HEK293 (cell line): ENCODE measurements around the gene AGO3.

ENCODE experiments used
- BCL11A ChIP-seq: fragments of 450-650 bp; formaldehyde crosslinking; IDR thresholded peaks from 2 replicates; pipeline ENCODE4 v1.5.1; 2016; ENCODE audit warnings: low read depth, missing biosample characterization, missing genetic modification characterization
- GLIS1 ChIP-seq: fragments of 450-650 bp; formaldehyde crosslinking; IDR thresholded peaks from 2 replicates; pipeline ENCODE4 v1.5.1; 2016; ENCODE audit warnings: missing biosample characterization, missing genetic modification characterization
- OSR2 ChIP-seq: fragments of 450-650 bp; formaldehyde crosslinking; IDR thresholded peaks from 2 replicates; pipeline ENCODE4 v1.5.1; 2016; ENCODE audit warnings: missing biosample characterization, missing genetic modification characterization
- OVOL3 ChIP-seq: fragments of 450-650 bp; formaldehyde crosslinking; IDR thresholded peaks from 2 replicates; pipeline ENCODE4 v1.5.1; 2016; ENCODE audit warnings: missing biosample characterization, missing genetic modification characterization
- TCF7L2 ChIP-seq: IDR thresholded peaks from 2 replicates; pipeline ENCODE4 v1.6.1; 2011; ENCODE audit warnings: low read depth, mild to moderate bottlenecking, inconsistent platforms, low read length, moderate library complexity, borderline replicate concordance
- ZBTB8A ChIP-seq: fragments of 450-650 bp; formaldehyde crosslinking; IDR thresholded peaks from 2 replicates; pipeline ENCODE4 v1.5.1; 2016; ENCODE audit warnings: missing biosample characterization, missing genetic modification characterization
- ZNF10 ChIP-seq: fragments of 450-650 bp; formaldehyde crosslinking; IDR thresholded peaks from 2 replicates; pipeline ENCODE4 v1.5.1; 2017; ENCODE audit warnings: missing biosample characterization, missing genetic modification characterization
- ZNF214 ChIP-seq: fragments of 450-650 bp; formaldehyde crosslinking; IDR thresholded peaks from 2 replicates; pipeline ENCODE4 v1.5.1; 2017; ENCODE audit warnings: missing biosample characterization, mild to moderate bottlenecking, missing genetic modification characterization, borderline replicate concordance
- ZNF24 ChIP-seq: fragments of 450-650 bp; formaldehyde crosslinking; IDR thresholded peaks from 2 replicates; pipeline ENCODE4 v1.5.1; 2016; ENCODE audit warnings: missing biosample characterization, missing genetic modification characterization
- ZNF324 ChIP-seq: fragments of 450-650 bp; formaldehyde crosslinking; IDR thresholded peaks from 2 replicates; pipeline ENCODE4 v1.5.1; 2016; ENCODE audit warnings: missing biosample characterization, missing genetic modification characterization
- ZNF777 ChIP-seq: fragments of 450-650 bp; formaldehyde crosslinking; IDR thresholded peaks from 2 replicates; pipeline ENCODE4 v1.5.1; 2017; ENCODE audit warnings: missing biosample characterization, missing genetic modification characterization, borderline replicate concordance
- TF ChIP-seq, protein P1 (sequence below): fragments of 450-650 bp; formaldehyde crosslinking; IDR thresholded peaks from 2 replicates; pipeline ENCODE4 v1.5.1; 2016; ENCODE audit warnings: missing biosample characterization, missing genetic modification characterization
- TF ChIP-seq, protein P2 (sequence below): fragments of 450-650 bp; formaldehyde crosslinking; IDR thresholded peaks from 2 replicates; pipeline ENCODE4 v1.5.1; 2016; ENCODE audit warnings: missing biosample characterization, missing genetic modification characterization, low read depth

DNA sequence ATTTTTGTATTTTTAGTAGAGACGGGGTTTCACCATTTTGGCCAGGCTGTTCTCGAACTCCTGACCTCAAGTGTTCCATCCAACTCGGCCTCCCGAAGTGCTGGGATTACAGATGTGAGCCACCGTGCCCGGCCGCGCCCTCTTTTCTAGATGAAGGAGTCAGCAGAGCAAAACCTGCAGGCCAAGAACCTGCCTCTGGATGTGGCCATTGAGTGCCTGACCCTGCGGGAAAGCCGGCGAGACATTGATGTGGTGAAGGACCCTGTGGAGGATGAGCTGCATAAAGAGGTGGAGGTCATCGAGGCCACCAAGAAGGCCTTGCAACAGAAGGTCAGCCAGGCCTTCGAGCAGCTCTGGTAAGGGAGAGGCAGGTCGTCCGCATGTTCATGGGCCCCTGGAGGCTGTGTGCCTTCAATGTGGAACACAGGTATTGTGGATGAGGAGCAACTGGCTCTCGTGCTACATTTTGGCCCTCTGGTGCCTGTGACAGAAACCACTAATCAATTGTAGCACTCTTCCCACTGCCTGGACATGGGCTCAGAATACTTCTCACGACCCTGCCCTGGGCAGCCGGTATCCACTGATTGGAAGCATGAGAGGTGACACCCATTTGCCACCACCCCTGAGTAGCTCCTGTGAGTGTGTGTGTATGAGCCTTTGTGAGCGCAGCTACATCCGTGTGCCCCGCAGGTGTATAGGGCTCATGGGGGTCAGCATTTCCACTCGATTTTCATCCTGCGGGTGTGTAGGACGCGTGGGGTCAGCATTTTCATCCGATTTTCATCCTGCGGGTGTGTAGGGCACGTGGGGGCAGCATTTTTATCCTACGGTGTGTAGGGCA, 155.0 kb downstream of the AGO3 start:
- TF ChIP-seq, protein P1, sequence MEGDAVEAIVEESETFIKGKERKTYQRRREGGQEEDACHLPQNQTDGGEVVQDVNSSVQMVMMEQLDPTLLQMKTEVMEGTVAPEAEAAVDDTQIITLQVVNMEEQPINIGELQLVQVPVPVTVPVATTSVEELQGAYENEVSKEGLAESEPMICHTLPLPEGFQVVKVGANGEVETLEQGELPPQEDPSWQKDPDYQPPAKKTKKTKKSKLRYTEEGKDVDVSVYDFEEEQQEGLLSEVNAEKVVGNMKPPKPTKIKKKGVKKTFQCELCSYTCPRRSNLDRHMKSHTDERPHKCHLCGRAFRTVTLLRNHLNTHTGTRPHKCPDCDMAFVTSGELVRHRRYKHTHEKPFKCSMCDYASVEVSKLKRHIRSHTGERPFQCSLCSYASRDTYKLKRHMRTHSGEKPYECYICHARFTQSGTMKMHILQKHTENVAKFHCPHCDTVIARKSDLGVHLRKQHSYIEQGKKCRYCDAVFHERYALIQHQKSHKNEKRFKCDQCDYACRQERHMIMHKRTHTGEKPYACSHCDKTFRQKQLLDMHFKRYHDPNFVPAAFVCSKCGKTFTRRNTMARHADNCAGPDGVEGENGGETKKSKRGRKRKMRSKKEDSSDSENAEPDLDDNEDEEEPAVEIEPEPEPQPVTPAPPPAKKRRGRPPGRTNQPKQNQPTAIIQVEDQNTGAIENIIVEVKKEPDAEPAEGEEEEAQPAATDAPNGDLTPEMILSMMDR (tag by site-specific recombination), result no peak
- TF ChIP-seq ZNF214 (tag by site-specific recombination), result no peak
- TF ChIP-seq ZNF10, result no peak
- no peak for TF ChIP-seq ZNF24
- no peak for TF ChIP-seq BCL11A (tag by site-specific recombination)
- TF ChIP-seq, protein P2, sequence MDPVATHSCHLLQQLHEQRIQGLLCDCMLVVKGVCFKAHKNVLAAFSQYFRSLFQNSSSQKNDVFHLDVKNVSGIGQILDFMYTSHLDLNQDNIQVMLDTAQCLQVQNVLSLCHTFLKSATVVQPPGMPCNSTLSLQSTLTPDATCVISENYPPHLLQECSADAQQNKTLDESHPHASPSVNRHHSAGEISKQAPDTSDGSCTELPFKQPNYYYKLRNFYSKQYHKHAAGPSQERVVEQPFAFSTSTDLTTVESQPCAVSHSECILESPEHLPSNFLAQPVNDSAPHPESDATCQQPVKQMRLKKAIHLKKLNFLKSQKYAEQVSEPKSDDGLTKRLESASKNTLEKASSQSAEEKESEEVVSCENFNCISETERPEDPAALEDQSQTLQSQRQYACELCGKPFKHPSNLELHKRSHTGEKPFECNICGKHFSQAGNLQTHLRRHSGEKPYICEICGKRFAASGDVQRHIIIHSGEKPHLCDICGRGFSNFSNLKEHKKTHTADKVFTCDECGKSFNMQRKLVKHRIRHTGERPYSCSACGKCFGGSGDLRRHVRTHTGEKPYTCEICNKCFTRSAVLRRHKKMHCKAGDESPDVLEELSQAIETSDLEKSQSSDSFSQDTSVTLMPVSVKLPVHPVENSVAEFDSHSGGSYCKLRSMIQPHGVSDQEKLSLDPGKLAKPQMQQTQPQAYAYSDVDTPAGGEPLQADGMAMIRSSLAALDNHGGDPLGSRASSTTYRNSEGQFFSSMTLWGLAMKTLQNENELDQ (tag by site-specific recombination), result no peak
- no peak for TF ChIP-seq ZNF324 (tag by site-specific recombination)
- no peak for TF ChIP-seq ZBTB8A (tag by site-specific recombination)
- TF ChIP-seq OSR2, result no peak
- TF ChIP-seq TCF7L2, result no peak
- no peak for TF ChIP-seq ZNF777 (tag by site-specific recombination)
- no peak for TF ChIP-seq OVOL3 (tag by site-specific recombination)
- no peak for TF ChIP-seq GLIS1
